B cell (primary cell): ENCODE measurements around the gene GNAI3. TPM values are rescaled to one million over a fixed set of nuclear protein-coding genes. Genes with fewer than 3 reads are reported as not detected.
A peak's percentile ranks its signal among the peaks of the same experiment; 100 is the strongest.

Experiments
- ATAC-seq: fragments of 200-7000 bp; cut with Tn5 transposase; one replicate; pipeline ENCODE4 v1.10.0; 2021; ENCODE audit warnings: low read depth, mild to moderate bottlenecking, moderate number of reproducible peaks, moderate library complexity
- CTCF ChIA-PET: fragments of 350-600 bp; sonication (Branson Sonifier 250); formaldehyde crosslinking; loops from one replicate; lab custom pipeline; 2021; ENCODE audit warnings: antibody characterized with exemption, inconsistent platforms; lab: Charles Lee
- POLR2A ChIA-PET: fragments of 350-600 bp; sonication (Branson Sonifier 250); formaldehyde crosslinking; loops from one replicate; lab custom pipeline; 2021; ENCODE audit warnings: antibody characterized with exemption; lab: Charles Lee
- DNase-seq: peaks from one replicate; pipeline ENCODE4 v3.0.0; 2013
- H2AFZ ChIP-seq: 2 replicates; pipeline ENCODE4 v1.6.1; 2012; ENCODE audit warnings: mild to moderate bottlenecking, low read depth, low read length; ENCODE audit not compliant: insufficient read depth, poor library complexity, severe bottlenecking
- H3K27ac ChIP-seq, 2 donors: 1 replicate in 1 of 2; 2 replicates in 1 of 2; pipeline ENCODE4 v1.5.1; 2012 to 2013; ENCODE audit warnings: low read length in 2 of 2, mild to moderate bottlenecking in 2 of 2, moderate library complexity in 1 of 2
- H3K27me3 ChIP-seq, 4 experiments: fragments of 200-600 bp in 1 of 4; sonication (generic) in 1 of 4; replicated peaks in 1 of 4; 1 replicate in 2 of 4; 2 replicates in 2 of 4; pipeline versions ENCODE4 v1.6.1 to v1.7.0; 2013 to 2016; ENCODE audit warnings: low read length in 3 of 4, mild to moderate bottlenecking in 2 of 4, mixed read lengths in 1 of 4, moderate library complexity in 1 of 4; ENCODE audit not compliant: insufficient read depth in 4 of 4, control insufficient read depth in 3 of 4; ENCODE audit errors: control extremely low read depth in 1 of 4
- H3K36me3 ChIP-seq, 2 experiments: replicated peaks in 1 of 2; 1 replicate in 1 of 2; 2 replicates in 1 of 2; pipeline versions ENCODE4 v1.6.1 to v1.7.1; 2013; ENCODE audit warnings: low read length in 1 of 2; ENCODE audit not compliant: insufficient read depth in 2 of 2, control insufficient read depth in 1 of 2; ENCODE audit errors: control extremely low read depth in 1 of 2, extremely low read depth in 1 of 2
- H3K4me1 ChIP-seq, 2 donors: fragments of 200-600 bp in 1 of 2; sonication (generic) in 1 of 2; 1 replicate in 1 of 2; 2 replicates in 1 of 2; pipeline versions ENCODE4 v1.5.1 to v1.6.1; 2013 to 2017; ENCODE audit warnings: low read length in 2 of 2; ENCODE audit not compliant: control insufficient read depth in 2 of 2, insufficient read depth in 2 of 2
- H3K4me2 ChIP-seq: replicated peaks from 2 replicates; pipeline ENCODE3; 2012; ENCODE audit warnings: mild to moderate bottlenecking, low read depth, low read length; ENCODE audit not compliant: poor library complexity, severe bottlenecking
- H3K4me3 ChIP-seq, 5 experiments: fragments of 200-600 bp in 1 of 5; sonication (generic) in 1 of 5; 1 replicate in 3 of 5; 2 replicates in 2 of 5; pipeline versions ENCODE4 v1.5.1 to v1.7.0; 2011 to 2016; ENCODE audit warnings: low read length in 4 of 5, mild to moderate bottlenecking in 4 of 5, low read depth in 2 of 5, control low read depth in 1 of 5, moderate library complexity in 1 of 5; ENCODE audit not compliant: insufficient read depth in 1 of 5; ENCODE audit errors: control extremely low read depth in 1 of 5, extremely low read depth in 1 of 5
- H3K79me2 ChIP-seq: fragments of 200-600 bp; sonication (generic); one replicate; pipeline ENCODE4 v1.6.0; 2016; ENCODE audit warnings: low read length; ENCODE audit not compliant: control insufficient read depth, insufficient read depth
- H3K9ac ChIP-seq: fragments of 200-600 bp; sonication (generic); 2 replicates; pipeline ENCODE4 v1.6.1; 2017; ENCODE audit warnings: mild to moderate bottlenecking, low read length, moderate library complexity
- H3K9me3 ChIP-seq, 3 donors: one replicate each; pipeline versions ENCODE4 v1.6.1 to v1.7.1; 2013; ENCODE audit warnings: low read length in 2 of 3; ENCODE audit not compliant: control insufficient read depth in 2 of 3, insufficient read depth in 1 of 3; ENCODE audit errors: control extremely low read depth in 1 of 3
- H4K20me1 ChIP-seq: 2 replicates; pipeline ENCODE4 v1.6.0; 2012; ENCODE audit warnings: mild to moderate bottlenecking, low read length; ENCODE audit not compliant: insufficient read depth, control insufficient read depth, poor library complexity, severe bottlenecking
- H3K27ac Mint-ChIP-seq: one replicate; pipeline ENCODE4 v1.8.0; 2021; ENCODE audit warnings: mixed read lengths
- H3K27me3 Mint-ChIP-seq: one replicate; pipeline ENCODE4 v1.8.0; 2021; ENCODE audit warnings: mixed read lengths
- H3K4me1 Mint-ChIP-seq: one replicate; pipeline ENCODE4 v1.8.0; 2021; ENCODE audit warnings: mixed read lengths
- H3K4me3 Mint-ChIP-seq: one replicate; pipeline ENCODE4 v1.8.0; 2021; ENCODE audit warnings: mixed read lengths
- H3K9me3 Mint-ChIP-seq: one replicate; pipeline ENCODE4 v1.8.0; 2022; ENCODE audit warnings: mixed read lengths; ENCODE audit not compliant: insufficient read depth
- EZH2 ChIP-seq: IDR thresholded peaks from 2 replicates; pipeline ENCODE4 v1.6.1; 2012; ENCODE audit warnings: borderline replicate concordance, low read depth, mild to moderate bottlenecking, moderate library complexity, low read length; ENCODE audit not compliant: insufficient read depth, poor library complexity, severe bottlenecking
- WGBS: methylation state at CpG from one replicate; pipeline ENCODE4 v1.1.5; 2013; ENCODE audit warnings: missing lambda C conversion rate; ENCODE audit not compliant: insufficient coverage; 5-methylcytosine and 5-hydroxymethylcytosine counted together
- intact Hi-C: fragments of 100-400 bp; cut with micrococcal nuclease; formaldehyde crosslinking; loops from one replicate; pipeline ENCODE4 v1.10.0; 2022
- polyA plus RNA-seq: library from polyadenylated mRNA; depleted of rRNA; stranded (reverse); fragments of >200 nt; gene quantifications from 2 replicates; pipeline ENCODE4 v1.2.3, GENCODE V29; 2012
- total RNA-seq, 2 donors: library from RNA; stranded (reverse); fragments of 120-200 nt in 1 of 2; gene quantifications; 1 replicate in 1 of 2; 2 replicates in 1 of 2; pipeline versions ENCODE4 v1.2.3 to v1.2.4, GENCODE V29; 2013 to 2022
- TF ChIP-seq, protein P1 (sequence below): fragments of 200-600 bp; IDR thresholded peaks from one replicate; pipeline ENCODE4 v1.8.0; 2022; ENCODE audit warnings: antibody characterized with exemption, mild to moderate bottlenecking

GNAI3 gene
- total and polyA plus RNA-seq, 2 donors (not counting 1 experiment from before 2014, with no cell fraction given), result 1.6 to 8.5 TPM

GRCh38 chr1:109628540-109629321 is 80.3 kb downstream of the GNAI3 start:
- DNase-seq (peak; percentile 14), ATAC-seq (no peak)
- no peak overlapping the region for H3K9ac ChIP-seq
- no peak overlapping the region for H3K27ac ChIP-seq
- CTCF ChIA-PET, result interaction anchor here (1.2 to 16.5 kb wide), 7 partner anchors 9 to 148 kb away, joined by 3 to 276 read pairs (median 16); partner anchors contain the start of genes AMPD2, GNAI3, GNAT2 and GPR61
- peaks cover 19% of the 10 kb centered on the region for H3K4me1 Mint-ChIP-seq
- H3K4me3 ChIP-seq, result no peak overlapping the region
- intact Hi-C loops, result no loop called here
- H3K4me1 ChIP-seq, result peaks cover 12 to 14% of the 10 kb centered on the region in 2 donors
- H3K4me3 Mint-ChIP-seq, result no peak overlapping the region
- no peak for TF ChIP-seq EZH2
- TF ChIP-seq, protein P1, sequence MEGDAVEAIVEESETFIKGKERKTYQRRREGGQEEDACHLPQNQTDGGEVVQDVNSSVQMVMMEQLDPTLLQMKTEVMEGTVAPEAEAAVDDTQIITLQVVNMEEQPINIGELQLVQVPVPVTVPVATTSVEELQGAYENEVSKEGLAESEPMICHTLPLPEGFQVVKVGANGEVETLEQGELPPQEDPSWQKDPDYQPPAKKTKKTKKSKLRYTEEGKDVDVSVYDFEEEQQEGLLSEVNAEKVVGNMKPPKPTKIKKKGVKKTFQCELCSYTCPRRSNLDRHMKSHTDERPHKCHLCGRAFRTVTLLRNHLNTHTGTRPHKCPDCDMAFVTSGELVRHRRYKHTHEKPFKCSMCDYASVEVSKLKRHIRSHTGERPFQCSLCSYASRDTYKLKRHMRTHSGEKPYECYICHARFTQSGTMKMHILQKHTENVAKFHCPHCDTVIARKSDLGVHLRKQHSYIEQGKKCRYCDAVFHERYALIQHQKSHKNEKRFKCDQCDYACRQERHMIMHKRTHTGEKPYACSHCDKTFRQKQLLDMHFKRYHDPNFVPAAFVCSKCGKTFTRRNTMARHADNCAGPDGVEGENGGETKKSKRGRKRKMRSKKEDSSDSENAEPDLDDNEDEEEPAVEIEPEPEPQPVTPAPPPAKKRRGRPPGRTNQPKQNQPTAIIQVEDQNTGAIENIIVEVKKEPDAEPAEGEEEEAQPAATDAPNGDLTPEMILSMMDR, result no peak
- H3K27me3 ChIP-seq, result no peaks in the 10 kb centered on the region
- no peaks in the 10 kb centered on the region for H3K9me3 ChIP-seq
- peaks cover 2% of the 10 kb centered on the region for H4K20me1 ChIP-seq
- H2AFZ ChIP-seq, result no peak overlapping the region
- POLR2A ChIA-PET, result interaction anchor here (1.0 kb wide), 1 partner anchor 80 kb away, joined by 4 read pairs; the partner anchor contains the start of gene GNAI3
- peaks cover 2% of the 10 kb centered on the region for H3K79me2 ChIP-seq
- no peaks in the 10 kb centered on the region for H3K27me3 Mint-ChIP-seq
- no peaks in the 10 kb centered on the region for H3K9me3 Mint-ChIP-seq
- no peak overlapping the region for H3K27ac Mint-ChIP-seq
- peaks cover 0 to 50% of the 10 kb centered on the region in 2 experiments for H3K36me3 ChIP-seq
- 95% methylated on average over 23 of the region's 23 CpGs for WGBS
- H3K4me2 ChIP-seq, result no peak overlapping the region
